SU-DHL-6 (cell line): Measurements from ENCODE around the gene FRMD3.

Source experiments
- H2AFZ ChIP-seq: fragments of 200-600 bp; sonication (generic); 2 replicates; pipeline ENCODE4 v1.6.1; 2014; ENCODE audit warnings: low read depth, mild to moderate bottlenecking, moderate library complexity, mixed read lengths, antibody characterized with exemption, low read length; ENCODE audit not compliant: severe bottlenecking
- H3F3A ChIP-seq: fragments of 200-600 bp; shearing (Covaris generic); 2 replicates; pipeline ENCODE4 v1.6.0; 2016; ENCODE audit warnings: antibody characterized with exemption, mild to moderate bottlenecking; ENCODE audit not compliant: insufficient read depth
- H3K27ac ChIP-seq: fragments of 200-600 bp; sonication (generic); 2 replicates; pipeline ENCODE4 v1.5.1; 2016; ENCODE audit warnings: low read depth, mild to moderate bottlenecking, low read length, moderate library complexity, mixed read lengths
- H3K27me3 ChIP-seq: fragments of 200-600 bp; sonication (generic), shearing (Covaris generic); 2 replicates; pipeline ENCODE4 v1.6.0; 2014; ENCODE audit warnings: mild to moderate bottlenecking, low read length
- H3K36me3 ChIP-seq: fragments of 200-600 bp; sonication (generic); 2 replicates; pipeline ENCODE4 v1.6.1; 2014; ENCODE audit warnings: mild to moderate bottlenecking, low read length, mixed read lengths
- H3K4me2 ChIP-seq: fragments of 300-600, 200-600 bp; shearing (Covaris generic), sonication (generic); 2 replicates; pipeline ENCODE4 v1.6.0; 2014; ENCODE audit warnings: low read length, low read depth, mild to moderate bottlenecking; ENCODE audit not compliant: poor library complexity, severe bottlenecking
- H3K4me3 ChIP-seq: fragments of 200-600 bp; sonication (generic); 2 replicates; pipeline ENCODE4 v1.5.1; 2014; ENCODE audit warnings: antibody characterized with exemption, low read length, mild to moderate bottlenecking, mixed read lengths; ENCODE audit not compliant: insufficient read depth, poor library complexity, severe bottlenecking
- H3K79me2 ChIP-seq: fragments of 200-600 bp; sonication (generic); 2 replicates; pipeline ENCODE4 v1.6.1; 2014; ENCODE audit warnings: mild to moderate bottlenecking, low read length, moderate library complexity; ENCODE audit not compliant: insufficient read depth
- H3K9ac ChIP-seq: fragments of 200-600 bp; sonication (generic); 2 replicates; pipeline ENCODE4 v1.7.0; 2014; ENCODE audit warnings: mild to moderate bottlenecking, low read length
- H3K9me2 ChIP-seq: fragments of 200-600 bp; sonication (generic); replicated peaks from 2 replicates; pipeline ENCODE4 v1.6.1; 2014; ENCODE audit warnings: low read length; ENCODE audit not compliant: insufficient read depth
- H3K9me3 ChIP-seq: fragments of 200-600 bp; sonication (generic); 2 replicates; pipeline ENCODE4 v1.6.1; 2014; ENCODE audit warnings: low read length, mixed read lengths; ENCODE audit not compliant: insufficient read depth
- H4K20me1 ChIP-seq: fragments of 200-600 bp; sonication (generic); 2 replicates; pipeline ENCODE4 v1.6.1; 2014; ENCODE audit warnings: low read depth, mild to moderate bottlenecking, antibody characterized with exemption, low read length, moderate library complexity, mixed read lengths
- EZH2phosphoT487 ChIP-seq: fragments of 200-600 bp; sonication (generic), shearing (Covaris generic); conservative IDR thresholded peaks from 2 replicates; pipeline ENCODE4 v1.6.1; 2018; ENCODE audit warnings: mild to moderate bottlenecking, antibody characterized with exemption, low read length, moderate library complexity, mixed read lengths
- TF ChIP-seq, protein P1 (sequence below): fragments of 200-600 bp; sonication (generic); IDR thresholded peaks from one replicate; pipeline ENCODE4 v1.5.1; 2017; ENCODE audit warnings: antibody characterized with exemption, mild to moderate bottlenecking, low read length, moderate library complexity; ENCODE audit not compliant: insufficient read depth, poor library complexity, severe bottlenecking

Gene FRMD3

DNA sequence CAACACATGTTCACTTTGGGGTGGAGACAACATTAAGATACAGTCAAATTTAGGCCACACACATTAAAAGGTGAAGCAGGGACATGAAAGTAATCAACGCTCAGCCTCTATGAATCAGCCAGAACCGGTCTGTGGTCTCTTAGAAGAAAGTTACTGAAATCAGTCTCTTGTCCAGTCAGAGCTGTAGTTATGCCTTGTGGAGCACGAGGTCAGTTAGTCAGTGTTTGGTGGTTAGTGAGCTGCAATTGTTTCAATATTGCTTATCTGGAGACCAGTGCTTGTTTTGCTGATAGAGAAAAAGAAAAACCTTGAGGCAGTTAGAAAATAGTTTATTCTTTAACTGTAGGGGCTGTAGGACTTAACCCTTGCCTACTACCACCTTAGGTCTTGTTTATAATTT, 317.5 kb downstream of the FRMD3 start:
- no peaks in the 10 kb centered on the region for H3K9me2 ChIP-seq
- H4K20me1 ChIP-seq = no peaks in the 10 kb centered on the region
- no peak overlapping the region for H2AFZ ChIP-seq
- no peaks in the 10 kb centered on the region for H3F3A ChIP-seq
- H3K4me2 ChIP-seq = no peak overlapping the region
- H3K79me2 ChIP-seq = no peaks in the 10 kb centered on the region
- no peak overlapping the region for H3K27ac ChIP-seq
- H3K9me3 ChIP-seq = no peaks in the 10 kb centered on the region
- no peaks in the 10 kb centered on the region for H3K36me3 ChIP-seq
- TF ChIP-seq, protein P1, sequence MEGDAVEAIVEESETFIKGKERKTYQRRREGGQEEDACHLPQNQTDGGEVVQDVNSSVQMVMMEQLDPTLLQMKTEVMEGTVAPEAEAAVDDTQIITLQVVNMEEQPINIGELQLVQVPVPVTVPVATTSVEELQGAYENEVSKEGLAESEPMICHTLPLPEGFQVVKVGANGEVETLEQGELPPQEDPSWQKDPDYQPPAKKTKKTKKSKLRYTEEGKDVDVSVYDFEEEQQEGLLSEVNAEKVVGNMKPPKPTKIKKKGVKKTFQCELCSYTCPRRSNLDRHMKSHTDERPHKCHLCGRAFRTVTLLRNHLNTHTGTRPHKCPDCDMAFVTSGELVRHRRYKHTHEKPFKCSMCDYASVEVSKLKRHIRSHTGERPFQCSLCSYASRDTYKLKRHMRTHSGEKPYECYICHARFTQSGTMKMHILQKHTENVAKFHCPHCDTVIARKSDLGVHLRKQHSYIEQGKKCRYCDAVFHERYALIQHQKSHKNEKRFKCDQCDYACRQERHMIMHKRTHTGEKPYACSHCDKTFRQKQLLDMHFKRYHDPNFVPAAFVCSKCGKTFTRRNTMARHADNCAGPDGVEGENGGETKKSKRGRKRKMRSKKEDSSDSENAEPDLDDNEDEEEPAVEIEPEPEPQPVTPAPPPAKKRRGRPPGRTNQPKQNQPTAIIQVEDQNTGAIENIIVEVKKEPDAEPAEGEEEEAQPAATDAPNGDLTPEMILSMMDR = no peak
- TF ChIP-seq EZH2phosphoT487 = no peak
- H3K4me3 ChIP-seq = no peak overlapping the region
- no peaks in the 10 kb centered on the region for H3K27me3 ChIP-seq
- H3K9ac ChIP-seq = no peak overlapping the region

DNA sequence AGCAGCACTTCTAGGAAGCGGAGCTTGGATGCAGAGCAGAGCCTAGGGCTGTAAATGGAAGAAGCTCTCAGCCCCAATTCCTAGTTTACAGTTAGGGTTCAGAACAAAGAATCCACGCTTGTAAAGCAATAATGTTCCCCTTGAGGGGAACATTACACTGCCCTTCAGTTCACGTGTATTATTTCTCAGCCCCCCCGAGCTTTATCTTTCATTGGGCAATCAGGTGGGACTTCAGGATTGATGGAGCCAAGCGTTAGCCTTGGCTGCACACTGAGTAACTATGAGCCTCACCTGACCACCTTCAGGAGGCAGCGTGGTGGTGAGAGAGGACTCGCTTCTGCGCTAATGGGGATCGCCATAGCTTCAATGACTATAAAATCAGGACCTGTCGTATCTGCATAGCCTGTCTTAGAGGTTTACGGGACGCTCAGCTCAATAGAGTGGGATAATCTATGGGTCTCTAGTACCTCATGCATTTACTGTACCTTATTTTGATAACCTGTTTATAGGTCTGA, 318.2 kb downstream of the FRMD3 start:
- no peak overlapping the region for H3K4me2 ChIP-seq
- H3K9ac ChIP-seq = no peak overlapping the region
- no peak overlapping the region for H2AFZ ChIP-seq
- H3K27me3 ChIP-seq = no peaks in the 10 kb centered on the region
- no peaks in the 10 kb centered on the region for H3K79me2 ChIP-seq
- H4K20me1 ChIP-seq = no peaks in the 10 kb centered on the region
- H3K4me3 ChIP-seq = no peak overlapping the region
- no peaks in the 10 kb centered on the region for H3F3A ChIP-seq
- no peaks in the 10 kb centered on the region for H3K9me2 ChIP-seq
- no peak overlapping the region for H3K27ac ChIP-seq
- no peaks in the 10 kb centered on the region for H3K9me3 ChIP-seq
- no peak for TF ChIP-seq EZH2phosphoT487
- H3K36me3 ChIP-seq = no peaks in the 10 kb centered on the region

DNA sequence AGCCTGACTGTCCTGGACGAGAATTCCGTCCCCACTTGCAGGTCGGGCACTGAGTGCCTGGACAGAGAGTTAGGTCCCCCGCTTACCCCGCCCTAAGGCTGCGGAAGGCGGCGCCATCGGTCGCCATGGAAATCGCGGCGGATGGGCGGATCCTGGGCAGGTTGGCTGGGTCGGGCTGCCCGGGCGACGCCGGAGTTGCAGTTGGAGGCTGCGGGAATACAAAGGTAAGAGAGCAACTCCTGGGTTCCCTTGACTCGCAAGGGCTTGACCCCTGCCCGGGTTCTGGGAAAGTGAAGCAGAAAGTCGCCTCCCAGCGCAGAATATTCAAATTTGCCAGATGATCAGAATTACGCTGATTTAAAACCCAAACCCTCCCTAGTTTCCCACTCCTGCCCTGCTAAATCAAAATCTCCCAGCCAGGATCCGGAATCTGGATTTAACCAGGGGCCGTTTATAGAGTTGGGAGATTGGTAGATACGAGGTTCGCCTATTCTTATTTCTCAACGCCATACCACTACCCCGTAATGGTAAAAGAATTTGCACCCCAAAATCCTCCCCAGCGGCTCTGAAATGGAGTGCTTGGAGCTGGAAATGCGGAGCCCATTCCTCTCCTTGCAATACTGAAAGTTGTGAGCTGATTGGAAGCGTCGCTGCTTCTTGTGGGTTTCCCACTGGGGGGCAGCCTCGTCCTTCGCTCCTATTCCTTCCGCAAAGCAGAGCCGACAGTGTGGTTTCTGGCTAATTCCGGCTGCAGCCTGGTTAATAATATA, 318.9 kb downstream of the FRMD3 start:
- Histone ChIP-seq H3K36me3 (no peaks in the 10 kb centered on the region), H3K79me2 (no peaks in the 10 kb centered on the region), H3K27ac (no peak overlapping the region), H3K27me3 (no peaks in the 10 kb centered on the region), H3K9me2 (no peaks in the 10 kb centered on the region), H4K20me1 (no peaks in the 10 kb centered on the region), H3K4me3 (no peak overlapping the region), H3F3A (no peaks in the 10 kb centered on the region), H3K9me3 (no peaks in the 10 kb centered on the region), H3K9ac (no peak overlapping the region), H2AFZ (no peak overlapping the region), H3K4me2 (no peak overlapping the region)
- no peak for TF ChIP-seq EZH2phosphoT487
- TF ChIP-seq, protein P1 = no peak

DNA sequence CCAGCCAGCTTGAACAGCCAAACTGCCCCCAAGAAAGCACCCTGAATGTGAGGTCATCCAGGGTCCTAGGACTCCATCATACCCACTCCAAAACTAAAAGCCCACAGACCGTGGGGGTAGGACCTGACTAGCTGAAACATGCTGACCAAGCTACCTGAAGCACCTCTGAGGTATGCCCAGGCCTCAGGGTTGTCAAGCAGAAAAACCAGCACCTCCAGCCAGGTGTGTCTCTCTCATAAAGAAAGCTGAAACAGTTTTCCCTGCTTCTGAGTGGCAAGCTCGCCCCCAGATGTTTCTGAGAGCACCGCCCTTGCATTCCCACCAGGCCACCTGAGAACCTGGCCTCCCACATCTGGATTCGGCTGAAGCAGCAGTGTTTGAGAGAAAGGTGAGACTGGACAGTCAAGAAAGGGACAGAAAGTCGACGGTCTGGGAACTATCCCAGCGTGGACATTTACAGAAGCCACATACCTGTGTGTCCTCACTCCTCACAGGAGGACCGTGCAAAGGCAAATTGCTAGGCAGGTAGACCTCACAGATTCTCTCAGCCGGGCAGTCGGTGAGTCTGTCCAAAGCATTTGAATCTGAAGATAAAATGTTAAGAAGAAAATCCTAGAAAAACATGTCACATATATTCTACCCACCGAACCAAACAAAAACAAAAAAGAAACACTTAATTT, 319.6 kb downstream of the FRMD3 start:
- Histone ChIP-seq H3K9me3 (no peaks in the 10 kb centered on the region), H4K20me1 (no peaks in the 10 kb centered on the region), H3K4me2 (no peak overlapping the region), H3K27me3 (no peaks in the 10 kb centered on the region), H3K79me2 (no peaks in the 10 kb centered on the region), H3K9me2 (no peaks in the 10 kb centered on the region), H2AFZ (no peak overlapping the region), H3F3A (no peaks in the 10 kb centered on the region), H3K27ac (no peak overlapping the region), H3K4me3 (no peak overlapping the region), H3K36me3 (no peaks in the 10 kb centered on the region), H3K9ac (no peak overlapping the region)
- no peak for TF ChIP-seq EZH2phosphoT487
- TF ChIP-seq, protein P1 = no peak
